Right hindlimb (tissue), 1 donor: ENCODE data around the gene WDFY3.
"Not testable (repeated sequence)": the region's sequence is repeated elsewhere in the genome, so short reads cannot be mapped to it uniquely, and the experiment has no call there.

Source experiments
- DNase-seq: peaks from one replicate; pipeline ENCODE4 v3.0.0-alpha.2; 2018

The WDFY3 gene

DNA sequence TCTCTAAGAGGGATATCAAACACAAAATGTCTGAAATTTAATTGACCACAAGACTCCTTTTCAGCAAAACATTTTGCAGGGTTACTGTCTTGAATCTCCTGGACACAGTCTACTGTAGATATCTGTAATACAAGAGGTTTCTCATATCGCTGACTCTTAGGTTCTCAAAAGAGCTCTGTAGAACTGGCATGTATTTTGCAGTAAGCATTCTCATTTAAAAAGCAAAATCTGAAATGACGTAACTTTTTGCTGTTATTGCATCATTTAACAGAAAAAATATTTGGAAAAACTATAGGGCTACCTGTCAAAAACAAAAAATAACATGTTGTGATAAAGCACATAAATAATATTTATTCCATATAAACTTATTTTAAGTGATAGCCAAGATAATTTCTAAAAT is 269.3 kb downstream of the WDFY3 start:
- DNase-seq: no peak

DNA sequence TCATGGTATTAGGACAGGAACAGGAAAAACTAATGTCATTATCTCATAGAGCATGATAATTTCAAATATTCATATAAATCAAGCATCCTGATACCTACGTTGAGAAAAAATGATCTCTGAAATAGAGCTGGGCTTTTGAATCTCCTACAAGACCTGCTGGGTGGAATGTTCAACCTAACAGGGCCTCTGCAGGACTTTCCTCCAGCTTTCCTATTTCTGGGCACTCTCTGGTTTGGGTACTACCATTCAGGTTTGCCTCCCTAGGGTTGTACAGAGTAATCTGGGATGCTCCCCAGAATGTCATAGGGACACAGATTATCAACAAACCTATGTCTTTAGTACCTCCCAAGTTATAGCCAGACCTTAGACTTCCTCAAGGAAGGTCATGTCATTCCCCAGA is 274.7 kb downstream of the WDFY3 start:
- DNase-seq: no peak

DNA sequence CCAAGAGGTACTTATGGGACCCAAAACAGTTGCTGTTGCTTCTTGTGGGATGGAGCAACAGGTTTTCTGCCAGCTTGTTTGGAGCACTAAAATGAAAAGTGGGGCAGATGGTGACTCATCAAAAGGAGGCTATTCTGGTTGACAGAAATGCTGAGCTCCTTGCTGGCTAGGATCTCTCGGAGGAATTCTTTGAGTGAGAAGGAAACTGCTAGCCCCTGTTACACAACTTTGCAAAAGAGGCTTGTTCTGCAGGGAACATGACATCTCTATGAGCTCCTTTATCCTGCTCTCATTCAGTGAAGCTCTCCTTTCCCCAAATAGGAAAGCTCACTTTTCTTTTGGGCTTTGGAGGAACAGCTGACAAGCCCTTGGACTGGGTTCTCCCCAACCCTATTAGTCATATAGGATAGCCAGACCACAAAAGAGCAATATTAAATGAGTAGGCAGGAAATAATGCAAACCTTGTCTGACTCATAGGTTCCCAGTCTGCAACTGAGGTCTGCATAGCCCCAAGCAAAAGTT is 275.3 kb downstream of the WDFY3 start:
- DNase-seq: no peak

DNA sequence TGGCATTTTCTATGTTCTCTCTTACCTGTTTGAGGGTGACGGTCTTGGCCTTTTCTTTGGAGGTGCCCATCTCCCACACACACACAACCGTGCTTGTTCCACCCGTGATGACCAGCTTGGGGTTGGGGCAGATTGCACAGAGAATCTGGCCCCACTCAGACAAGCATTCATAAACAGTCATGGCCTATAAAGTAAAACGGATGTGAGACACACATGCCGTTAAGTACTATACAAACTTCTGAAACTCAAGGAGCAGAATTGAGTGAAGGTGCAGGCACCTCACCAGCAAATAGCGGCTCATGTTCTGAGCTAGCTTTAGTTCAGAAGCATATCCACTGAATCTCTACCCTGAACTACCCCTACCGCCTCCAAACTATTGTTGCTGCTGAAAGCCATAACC is 276.0 kb downstream of the WDFY3 start:
- DNase-seq: no peak

DNA sequence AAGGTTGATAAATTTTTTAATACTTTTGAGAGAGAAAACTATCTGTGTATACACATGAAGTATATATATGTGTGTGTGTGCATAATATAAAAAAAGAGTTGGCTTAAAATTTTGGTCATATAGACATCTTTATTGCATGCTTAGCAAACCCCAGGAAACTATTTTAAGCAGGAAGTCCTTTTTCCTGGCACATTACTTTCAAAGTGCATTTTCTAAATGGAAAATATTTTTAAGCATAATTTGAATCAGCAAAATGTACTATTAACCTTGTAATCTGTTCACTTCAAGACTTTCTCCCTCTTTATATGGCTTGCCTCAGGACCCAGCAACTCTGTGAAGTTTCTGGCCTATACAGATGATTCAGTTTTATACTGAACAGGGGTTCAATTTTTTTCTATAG is 277.3 kb downstream of the WDFY3 start:
- DNase-seq: no peak

DNA sequence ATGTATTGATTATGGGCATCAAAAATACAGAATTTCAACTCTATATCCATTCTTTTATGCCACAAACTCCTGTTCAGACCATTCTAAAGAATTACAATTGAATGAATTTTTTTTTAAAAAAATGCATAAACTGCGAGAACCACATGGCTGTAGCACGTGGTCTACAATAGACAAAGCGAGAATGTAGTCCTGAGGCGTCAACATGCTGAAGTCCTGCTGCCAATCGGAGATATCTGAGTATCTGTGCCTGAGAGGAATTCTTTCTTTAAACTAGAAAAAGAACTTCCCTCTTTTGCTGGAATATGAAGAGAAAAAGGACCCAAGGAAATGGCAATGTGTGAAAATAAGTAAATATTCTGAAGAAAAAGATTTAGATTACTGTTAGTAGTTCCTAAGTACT is 277.9 kb downstream of the WDFY3 start:
- DNase-seq: no peak

DNA sequence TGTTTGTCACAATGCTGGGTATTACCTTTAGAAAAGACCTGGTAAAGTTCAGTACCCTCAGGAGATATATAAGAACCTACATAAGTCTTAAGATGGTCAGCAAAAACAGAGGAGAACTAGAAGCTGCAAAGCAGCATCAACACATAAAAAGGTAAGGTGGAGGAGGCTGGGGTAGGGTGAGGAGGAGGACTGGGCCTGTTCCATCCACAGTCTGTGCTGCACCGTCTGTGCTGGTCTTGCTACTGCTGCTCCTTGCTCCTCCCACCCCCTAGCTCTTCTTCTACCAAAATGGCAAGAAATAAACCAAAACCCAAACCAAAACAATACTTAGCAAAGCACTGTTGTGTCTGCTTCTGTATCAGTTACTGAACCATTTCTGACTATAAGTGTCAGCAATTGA is 281.4 kb downstream of the WDFY3 start:
- DNase-seq: no peak

DNA sequence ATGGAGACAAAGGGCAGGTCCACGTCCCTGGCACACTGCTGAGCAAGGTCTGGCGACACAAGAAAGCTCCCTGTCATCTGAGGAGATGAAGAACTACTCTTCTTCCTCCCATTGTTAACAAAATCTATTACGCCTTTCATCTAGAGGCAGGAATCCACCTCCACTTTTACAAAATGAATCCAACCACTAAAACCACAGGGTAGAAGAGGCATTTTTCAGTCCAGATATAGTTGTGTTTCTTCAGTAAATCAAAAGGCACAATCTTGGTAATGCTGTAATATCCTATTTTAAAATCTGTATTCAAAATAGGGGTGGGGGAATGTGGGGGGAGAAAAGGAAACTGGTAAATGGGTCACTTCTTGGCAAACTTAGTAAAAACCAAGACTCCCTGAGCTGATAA is 282.1 kb downstream of the WDFY3 start:
- no peak for DNase-seq

DNA sequence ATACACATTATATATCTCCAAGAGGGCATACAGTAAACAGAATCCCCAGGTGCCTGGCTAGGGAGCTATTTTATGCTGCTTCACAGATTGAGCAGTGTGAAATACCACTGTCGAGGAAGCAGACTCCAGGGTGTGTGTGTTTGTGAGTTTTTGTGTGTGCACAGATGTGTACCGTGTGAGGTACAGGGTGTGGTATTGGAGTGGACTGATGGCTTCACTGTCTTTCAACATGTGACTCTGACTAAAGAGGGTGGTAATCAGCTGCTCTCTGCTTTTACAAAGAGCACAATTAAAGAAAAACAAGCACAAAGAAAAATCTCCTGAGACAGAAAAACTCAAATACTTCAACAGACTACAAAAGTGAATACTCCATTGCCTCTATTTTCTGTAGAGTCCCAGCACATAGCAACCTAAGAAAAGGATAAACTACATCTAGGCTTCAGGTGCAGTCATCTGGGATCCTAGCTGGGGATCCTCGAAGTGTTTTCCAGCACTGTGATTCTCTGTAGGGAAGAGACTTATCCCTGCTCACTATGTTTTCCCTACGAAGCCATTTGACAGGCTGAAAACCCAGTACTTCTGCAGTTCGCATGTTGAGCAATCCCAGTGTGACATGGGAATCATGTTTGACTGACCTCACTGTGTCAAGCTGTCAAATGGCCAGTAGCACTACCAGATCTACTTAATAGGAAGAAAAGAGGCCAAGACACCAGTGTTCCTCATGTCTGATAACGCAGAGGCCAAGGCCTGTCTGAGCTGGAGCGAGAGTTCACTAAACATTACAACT is 283.2 kb downstream of the WDFY3 start:
- no peak for DNase-seq

DNA sequence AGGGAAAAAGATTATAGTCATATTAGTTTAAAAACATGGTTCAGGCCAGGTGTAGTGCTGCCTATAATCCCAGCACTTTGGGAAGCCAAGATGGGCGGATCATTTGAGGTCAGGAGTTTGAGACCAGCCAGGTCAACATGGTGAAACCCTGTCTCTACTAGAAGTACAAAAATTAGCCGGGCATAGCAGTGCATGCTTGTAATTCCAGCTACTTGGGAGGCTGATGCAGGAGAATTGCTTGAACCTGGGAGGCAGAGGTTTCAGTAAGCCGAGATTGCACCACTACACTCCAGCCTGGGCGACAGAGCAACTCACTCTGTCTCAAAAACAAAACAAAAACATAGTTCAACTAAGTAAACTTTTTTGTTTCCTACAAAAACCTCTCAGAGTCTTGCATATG is 283.8 kb downstream of the WDFY3 start:
- not testable (repeated sequence) for DNase-seq

DNA sequence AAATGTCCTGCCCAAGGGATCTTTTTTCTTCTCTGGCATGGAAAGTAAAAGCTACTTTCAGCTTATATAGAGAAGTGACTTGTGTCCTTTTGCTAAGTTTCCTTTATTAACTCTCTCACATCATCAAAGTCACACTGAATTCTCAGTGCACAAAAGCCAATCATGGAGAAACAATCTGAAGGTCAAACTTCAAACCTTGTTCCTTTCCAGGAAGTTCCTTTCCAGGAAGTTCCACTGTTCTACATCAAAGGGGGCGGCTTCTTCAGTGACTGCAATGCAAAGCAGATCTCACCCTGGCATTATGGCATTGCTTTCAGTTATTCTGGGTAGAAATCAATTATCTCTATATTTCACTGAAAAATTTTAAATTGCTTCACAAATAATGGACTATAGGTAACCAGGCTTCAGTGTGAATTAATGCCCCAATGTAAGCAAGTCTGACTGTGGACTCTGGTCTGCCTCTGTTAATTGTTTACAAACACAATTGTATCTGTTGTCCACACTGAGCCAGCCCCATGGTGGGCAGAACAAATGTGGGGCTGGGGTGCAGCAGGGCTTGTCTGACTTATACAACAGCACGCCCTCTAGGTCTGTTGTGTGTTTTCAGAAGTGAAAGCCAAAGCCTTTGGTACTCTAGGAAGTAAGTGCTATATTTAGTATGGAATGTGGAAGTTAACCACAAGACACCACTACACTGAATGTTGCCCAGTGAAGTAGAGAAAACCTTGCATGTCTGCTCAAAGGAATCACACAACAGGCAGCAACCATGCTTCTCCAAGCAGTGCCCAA is 284.8 kb downstream of the WDFY3 start:
- DNase-seq: no peak

DNA sequence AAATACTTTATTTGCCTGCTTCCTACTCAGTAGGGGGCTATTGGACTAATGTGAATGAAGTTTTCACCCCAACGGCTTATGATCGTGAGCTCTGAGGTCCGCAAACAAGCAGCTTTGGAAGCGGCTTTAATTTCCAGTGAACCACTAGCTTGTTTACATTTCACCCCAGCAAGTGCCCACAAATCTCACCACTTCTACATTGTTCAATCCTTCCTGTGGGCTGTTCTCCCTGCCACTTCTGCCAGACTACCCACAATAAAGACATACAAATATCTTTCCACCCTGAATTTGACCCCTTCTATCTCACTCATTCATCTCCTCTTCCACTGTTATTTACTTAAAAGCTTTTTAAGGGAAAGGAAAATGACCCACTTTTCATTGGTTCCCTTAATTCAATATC is 285.5 kb downstream of the WDFY3 start:
- DNase-seq: no peak

DNA sequence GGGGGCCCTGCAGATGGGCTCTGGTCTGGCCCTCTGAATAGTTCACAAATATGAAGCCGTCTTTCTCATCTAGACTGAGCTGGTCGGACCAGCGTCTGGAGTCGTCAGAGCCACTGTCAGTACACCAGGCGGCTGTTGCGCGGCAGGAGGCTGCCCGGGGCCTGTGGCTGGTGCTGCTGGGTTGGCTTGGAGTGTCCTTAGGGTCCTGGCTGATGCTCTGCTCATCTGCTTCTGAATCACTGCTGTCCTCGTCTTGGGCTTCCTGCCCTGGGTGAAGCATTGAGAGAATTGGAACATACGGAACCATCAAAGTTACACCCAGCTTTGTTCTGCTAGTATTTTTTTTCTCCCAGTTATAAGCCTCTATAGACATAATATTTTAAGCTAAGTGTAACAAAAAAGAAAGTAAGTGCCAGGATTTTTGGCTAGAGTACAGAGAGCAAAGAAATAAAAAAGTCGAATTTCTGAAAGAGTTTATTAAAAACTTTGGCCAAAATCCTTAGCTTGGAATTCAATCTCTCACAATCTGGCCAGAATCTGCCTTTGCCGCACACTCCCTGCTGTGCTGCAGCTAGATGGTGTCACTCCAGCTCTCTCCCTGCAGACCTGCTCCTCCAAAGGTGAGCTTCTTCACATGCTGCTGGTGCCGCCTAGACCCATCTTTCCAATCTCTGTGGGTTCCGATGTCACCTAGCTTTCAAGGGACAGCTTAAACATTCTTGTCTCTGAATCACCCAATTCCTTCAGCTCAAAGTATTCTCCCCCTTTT is 287.3 kb downstream of the WDFY3 start:
- DNase-seq: no peak

DNA sequence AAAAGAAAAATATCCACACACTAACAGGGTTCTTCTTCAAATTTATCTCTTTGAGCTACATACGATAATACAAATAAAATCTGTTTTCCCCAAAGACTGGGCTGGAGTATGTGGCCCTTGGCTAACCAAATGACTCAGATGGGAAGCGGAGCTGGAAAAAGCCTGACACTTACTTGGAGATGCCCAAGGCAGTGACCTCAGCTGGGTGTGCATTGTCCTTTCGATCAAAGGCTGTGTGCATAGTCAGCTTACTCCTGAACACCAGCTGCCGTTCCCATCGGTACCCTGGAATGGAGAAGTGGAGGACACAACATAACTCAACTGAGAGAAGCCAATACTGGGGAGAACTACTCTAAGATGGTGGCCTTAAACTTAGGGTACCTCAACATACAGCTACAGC is 288.5 kb downstream of the WDFY3 start:
- DNase-seq: no peak

DNA sequence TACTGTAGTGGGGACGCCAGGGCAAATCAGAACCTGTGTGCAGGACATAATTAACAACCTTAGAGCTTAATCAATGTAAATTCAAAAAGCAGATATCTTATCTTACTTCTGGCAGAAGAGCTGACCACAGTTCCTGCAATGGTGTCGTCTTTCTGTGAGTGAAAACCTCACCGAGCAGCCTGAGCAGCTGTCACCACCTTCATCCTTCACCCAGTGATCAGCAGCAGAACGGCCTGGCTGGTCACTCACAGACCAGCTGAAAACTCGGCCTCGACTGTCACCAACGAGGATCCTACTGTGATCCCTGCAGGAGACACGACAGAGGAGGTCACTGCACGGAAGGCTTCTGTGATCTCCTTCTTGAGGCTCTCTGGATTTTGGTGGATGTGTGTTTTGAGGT is 289.4 kb downstream of the WDFY3 start:
- no peak for DNase-seq

DNA sequence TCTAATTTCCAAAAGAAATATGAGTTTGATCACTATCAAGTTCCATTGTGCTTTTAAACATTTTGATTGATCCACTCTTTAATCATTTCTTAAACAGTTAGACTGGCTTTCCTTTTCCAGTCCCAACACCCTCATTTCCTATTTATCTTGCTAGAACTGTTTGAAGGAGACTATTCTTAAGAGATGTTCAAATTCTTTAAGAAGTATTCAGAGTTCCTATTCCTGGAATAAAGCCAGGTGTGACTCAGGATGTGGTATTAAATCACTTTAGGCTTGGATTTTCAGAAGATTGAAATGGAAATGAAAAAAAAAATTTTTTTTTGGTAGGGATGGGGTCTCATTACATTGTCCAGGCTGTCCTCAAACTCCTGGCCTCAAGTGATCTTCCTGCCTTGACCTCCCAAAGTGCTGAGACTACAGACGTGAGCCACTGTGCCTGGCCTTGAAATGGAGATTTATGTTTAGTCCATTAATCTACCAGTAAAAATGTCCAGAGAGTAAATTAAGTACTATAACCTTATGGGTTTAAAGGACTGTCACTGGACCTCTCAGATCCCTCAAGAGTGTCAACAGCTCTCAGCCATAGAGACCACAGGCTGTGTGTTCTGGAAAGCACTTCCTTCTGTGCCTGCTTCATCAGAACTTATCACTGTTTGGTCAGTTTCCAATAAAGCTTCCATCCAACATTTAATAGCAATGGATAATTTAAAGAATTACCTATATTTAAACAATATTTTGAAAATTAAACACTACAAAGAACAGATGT is 292.8 kb downstream of the WDFY3 start:
- no peak for DNase-seq

DNA sequence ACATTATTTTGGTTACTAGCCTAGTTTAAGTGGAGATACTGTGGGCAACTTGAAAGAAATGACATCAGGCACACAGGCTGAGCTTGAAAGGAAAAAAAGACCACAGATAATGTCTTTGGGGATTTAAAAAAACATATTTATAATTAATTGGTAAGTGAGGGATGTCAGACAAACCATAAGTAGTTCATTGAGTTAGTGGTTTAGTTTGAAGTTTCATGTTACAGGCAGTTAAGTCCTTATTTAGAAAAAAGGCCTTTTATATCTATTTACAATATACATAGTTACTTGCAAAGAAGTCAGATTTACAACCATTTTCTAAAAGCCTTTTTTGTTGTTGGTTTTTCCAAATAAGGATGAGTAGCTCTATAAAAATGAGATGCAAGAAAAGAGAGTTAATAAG is 294.3 kb downstream of the WDFY3 start:
- no peak for DNase-seq

DNA sequence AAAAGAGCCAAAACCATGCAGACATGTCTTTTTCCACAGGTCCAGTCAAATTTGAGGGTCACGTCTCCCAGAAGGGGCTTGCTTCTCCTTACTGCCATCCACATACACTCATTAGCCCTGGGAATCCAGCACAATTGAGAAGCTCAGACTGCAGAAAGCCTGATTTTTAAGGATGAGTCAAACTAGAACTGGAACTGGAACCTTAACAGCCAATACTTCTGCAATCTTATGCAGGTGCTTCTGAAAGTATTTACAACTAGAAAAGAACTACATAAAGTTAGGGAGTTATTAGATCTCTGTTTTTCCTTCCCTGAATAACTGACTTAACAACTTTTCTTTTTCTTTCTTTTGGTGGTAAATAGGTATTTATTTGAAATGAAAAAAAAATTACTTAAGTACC is 297.3 kb downstream of the WDFY3 start:
- no peak for DNase-seq

DNA sequence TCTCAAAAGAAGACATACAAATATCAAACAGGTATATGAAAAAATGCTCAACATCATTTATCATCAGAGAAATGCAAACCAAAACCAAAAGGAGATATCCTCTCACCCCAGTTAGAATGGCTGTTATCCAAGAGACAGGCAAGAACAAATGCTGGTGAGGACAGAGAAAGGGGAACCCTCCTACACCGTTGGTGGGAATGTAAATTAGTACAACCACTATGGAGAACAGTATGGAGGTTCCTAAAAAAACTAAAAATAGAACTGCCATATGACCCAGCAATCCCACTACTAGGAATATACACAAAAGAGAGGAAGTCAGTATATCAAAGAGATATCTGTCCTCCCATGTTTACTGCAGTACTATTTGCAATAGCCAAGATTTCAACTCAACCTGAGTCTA is 300.1 kb downstream of the WDFY3 start:
- no peak for DNase-seq

DNA sequence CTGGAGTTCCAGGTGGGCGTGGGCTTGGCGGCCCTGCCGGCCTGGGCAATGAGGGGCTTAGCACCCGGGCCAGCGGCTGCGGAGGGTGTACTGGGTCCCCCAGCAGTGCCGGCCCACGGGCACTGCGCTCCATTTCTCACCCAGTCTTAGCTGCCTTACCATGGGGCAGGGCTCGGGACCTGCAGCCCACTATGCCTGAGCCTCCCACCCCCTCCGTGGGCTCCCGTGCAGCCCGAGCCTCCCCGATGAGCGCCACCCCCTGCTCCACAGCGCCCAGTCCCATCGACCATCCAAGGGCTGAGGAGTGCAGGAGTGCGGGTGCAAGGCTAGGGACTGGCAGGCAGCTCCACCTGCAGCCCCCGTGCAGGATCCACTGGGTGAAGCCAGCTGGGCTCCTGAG is 301.7 kb downstream of the WDFY3 start:
- not testable (repeated sequence) for DNase-seq

DNA sequence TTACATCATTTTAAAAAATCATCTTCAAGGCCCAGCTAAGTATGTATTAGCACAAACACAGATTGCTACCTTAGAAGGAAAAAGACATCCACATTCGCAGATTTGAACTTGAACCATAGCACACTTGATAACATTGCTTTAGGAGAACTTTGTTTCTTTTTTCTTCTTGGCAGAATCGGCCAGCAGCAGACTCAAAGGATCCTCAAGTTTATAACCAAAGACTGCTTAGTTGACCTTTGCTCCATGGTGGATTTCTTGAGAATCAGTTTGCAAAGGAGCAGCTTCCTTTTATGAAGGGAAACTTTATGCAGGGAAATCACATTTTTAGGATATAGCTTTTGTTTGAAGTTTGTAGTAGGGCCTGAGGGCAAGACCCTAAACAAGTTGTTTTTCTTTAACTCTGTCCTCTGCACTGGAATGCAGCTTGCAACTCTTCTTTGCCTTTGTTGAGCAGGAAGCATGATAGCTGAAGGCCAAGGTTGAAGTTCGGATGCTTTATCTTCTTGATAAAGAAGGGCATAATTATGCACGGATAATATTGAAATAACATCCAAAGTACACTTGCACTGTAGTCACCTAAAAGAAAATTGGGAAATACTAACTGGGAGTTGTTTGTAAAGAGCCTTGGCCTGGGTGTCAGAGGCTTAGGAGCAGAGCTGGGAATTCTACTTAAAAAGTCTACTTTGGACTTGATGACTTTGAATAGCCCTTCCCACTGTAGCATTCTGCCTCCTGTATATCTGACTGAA is 305.1 kb downstream of the WDFY3 start:
- DNase-seq: no peak

DNA sequence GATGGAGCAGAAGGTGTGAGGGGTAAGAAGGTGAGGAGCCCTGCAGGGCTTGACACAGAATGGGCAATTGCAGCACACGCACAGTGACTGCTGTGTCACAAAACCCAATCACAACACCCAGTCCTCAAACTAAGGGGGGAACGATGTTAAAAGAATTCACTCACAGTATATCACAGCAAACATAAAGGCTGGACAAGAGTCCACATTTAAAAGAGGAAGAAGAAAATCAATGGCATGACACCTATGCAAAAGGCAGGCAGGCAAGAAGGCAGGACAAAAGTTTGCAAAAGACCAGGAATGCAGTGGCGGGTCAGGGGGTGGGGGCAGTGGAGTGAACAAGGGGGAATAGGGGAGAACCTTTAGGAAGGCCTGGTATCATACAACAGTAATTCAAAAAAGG is 305.9 kb downstream of the WDFY3 start:
- no peak for DNase-seq
